NCI-H2196 treated with DMSO at 0.1 percent for 48 hours (cell line): Measurements from ENCODE around the gene SRRT.

Experiments
- DNase-seq: peaks from one replicate; lab custom pipeline; 2025; ENCODE audit not compliant: unreplicated experiment; lab: John Stamatoyannopoulos, UW

Gene SRRT, protein sequence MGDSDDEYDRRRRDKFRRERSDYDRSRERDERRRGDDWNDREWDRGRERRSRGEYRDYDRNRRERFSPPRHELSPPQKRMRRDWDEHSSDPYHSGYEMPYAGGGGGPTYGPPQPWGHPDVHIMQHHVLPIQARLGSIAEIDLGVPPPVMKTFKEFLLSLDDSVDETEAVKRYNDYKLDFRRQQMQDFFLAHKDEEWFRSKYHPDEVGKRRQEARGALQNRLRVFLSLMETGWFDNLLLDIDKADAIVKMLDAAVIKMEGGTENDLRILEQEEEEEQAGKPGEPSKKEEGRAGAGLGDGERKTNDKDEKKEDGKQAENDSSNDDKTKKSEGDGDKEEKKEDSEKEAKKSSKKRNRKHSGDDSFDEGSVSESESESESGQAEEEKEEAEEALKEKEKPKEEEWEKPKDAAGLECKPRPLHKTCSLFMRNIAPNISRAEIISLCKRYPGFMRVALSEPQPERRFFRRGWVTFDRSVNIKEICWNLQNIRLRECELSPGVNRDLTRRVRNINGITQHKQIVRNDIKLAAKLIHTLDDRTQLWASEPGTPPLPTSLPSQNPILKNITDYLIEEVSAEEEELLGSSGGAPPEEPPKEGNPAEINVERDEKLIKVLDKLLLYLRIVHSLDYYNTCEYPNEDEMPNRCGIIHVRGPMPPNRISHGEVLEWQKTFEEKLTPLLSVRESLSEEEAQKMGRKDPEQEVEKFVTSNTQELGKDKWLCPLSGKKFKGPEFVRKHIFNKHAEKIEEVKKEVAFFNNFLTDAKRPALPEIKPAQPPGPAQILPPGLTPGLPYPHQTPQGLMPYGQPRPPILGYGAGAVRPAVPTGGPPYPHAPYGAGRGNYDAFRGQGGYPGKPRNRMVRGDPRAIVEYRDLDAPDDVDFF

DNA sequence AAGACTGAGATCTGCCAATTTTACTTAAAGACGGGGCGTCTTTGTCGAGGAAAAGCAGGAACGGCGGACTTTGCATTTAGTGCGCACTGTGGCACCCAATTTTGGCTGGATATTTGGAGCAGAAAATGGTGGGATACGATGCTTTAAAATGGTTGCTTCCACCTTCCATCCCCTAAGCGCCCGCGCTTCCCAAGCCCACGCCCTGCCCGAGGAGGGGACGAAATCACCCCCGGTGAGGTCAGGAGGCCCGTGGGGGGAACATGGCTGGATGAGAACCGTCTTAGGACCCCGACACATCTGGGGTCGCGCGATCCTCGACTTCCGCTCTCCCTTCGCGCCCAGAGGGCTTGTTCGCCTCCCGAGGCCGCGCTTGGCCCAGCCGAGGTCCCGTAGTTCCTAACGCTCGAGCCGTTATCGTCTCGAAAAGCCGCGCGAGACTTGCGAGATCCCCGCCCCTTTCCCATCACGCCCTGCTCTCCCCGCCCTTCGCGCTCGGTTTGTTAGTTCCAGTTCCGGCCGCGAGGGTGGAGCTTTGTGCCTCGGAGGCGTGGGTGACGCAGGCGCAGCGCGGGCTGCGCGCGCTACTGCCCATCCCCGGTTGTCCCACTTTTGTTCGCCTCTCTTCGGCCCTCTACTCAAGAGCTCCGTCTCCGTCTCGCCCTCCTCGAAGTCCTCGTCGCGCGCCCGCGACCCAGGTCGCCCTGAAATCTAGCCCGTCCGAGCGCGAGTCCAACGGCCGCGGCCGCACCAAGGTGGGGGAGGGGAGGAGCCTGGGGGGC is at the start of gene SRRT:
TSS of gene SRRT (plus strand) at position 527 of the 779 bp plus-strand sequence. CDS start 488 bp downstream, outside the sequence.
- peak; percentile 94 for DNase-seq

DNA sequence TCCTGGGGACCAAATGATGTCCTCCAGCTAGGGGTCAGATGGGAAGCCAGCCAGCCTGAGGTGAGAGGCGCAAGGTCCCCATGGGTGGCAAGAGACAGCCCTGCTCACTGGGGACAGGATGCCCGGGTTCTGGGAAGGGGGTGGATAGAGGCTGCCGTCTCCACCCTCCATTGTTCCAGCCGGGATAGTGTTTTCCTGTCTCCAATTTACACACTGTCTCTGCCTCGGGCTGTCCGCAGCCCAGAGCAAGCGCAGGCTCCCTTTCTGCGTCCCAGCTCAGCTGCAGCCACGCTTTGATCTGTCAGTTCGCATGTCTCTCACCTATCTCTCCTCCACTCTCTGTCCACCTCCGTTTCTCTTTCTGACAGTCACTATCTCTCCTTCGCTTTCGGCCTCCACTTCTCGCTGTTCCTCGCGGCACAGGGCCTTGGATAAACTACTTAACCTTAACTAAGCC is 49.7 kb upstream of the SRRT start:
- no peak for DNase-seq

DNA sequence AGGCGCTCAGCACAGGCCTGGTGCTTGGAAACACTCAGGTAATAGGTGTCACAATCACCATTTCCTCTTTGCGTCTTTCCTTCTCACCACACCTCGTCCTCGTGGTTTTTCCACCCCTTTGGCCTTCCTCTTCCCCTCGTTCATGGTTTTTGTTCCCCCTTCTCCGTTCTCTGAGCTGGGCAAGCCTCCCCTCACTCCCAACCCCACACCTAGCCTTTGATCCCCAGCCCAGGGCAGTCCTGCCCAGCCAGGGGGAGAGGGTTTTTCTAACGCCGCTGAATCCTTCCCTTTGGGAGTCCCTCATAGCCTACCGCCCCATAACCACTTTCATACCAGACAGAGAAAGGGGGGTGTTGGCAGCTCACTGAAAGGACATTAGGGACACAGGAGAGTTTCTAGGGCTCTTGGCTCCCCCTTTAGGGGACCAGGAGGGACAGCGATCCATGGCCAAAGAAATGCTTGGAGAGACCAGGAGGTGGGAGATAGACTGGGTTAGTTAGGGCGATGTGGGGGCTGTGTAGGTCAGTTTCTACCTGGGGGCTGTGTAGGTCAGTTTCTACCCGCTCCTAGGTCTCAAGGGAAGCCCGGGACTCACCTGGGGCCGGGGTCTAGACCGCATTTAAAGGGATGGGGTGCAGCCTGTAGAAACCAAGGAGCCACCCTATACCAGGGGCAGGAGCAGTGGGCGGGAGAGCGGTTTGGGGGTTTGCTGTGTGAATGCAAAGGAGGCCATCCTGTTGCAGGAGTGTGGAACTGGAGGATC is 49.0 kb upstream of the SRRT start:
- peak; percentile 29 for DNase-seq

DNA sequence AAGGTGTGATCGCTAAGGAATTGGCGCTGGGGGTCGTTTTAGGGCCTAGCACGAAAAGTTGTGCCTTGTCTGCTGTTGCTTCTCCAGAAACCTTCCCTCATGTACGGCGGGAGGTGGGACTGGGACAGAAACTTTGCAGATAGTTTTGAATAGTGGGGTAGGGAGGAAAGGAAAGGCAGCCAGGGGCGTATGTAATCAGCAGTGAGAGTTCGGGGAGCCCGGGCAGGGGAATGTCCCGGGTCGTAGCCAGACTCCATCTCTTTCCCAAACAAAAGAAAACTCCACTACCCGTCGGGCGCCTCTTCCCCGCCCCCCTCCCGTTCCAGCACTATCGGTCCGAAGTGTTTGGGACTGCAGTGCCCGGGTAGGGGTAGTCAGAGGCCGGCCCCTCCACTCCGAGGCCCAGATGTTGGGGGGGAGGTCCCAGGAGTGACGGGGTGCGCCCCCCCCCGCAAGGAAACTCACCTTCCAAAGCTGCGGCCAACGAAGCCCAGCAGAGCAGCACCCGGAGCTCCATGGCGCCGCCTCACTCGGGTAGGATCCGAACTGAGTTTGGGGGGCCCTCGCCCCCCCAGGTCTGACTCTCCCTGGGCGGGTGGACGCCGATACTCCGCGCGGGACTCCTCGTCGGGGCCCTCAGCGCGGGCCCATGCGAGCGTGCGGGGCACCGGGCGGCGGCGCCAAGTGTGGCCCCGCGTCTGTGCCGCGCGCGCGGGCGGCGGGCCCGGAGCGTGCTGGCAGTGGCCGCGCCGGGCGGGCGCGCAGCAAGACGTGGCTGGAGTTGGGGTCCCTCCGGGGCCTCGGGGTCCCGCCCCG is 48.2 kb upstream of the SRRT start:
- no peak for DNase-seq

DNA sequence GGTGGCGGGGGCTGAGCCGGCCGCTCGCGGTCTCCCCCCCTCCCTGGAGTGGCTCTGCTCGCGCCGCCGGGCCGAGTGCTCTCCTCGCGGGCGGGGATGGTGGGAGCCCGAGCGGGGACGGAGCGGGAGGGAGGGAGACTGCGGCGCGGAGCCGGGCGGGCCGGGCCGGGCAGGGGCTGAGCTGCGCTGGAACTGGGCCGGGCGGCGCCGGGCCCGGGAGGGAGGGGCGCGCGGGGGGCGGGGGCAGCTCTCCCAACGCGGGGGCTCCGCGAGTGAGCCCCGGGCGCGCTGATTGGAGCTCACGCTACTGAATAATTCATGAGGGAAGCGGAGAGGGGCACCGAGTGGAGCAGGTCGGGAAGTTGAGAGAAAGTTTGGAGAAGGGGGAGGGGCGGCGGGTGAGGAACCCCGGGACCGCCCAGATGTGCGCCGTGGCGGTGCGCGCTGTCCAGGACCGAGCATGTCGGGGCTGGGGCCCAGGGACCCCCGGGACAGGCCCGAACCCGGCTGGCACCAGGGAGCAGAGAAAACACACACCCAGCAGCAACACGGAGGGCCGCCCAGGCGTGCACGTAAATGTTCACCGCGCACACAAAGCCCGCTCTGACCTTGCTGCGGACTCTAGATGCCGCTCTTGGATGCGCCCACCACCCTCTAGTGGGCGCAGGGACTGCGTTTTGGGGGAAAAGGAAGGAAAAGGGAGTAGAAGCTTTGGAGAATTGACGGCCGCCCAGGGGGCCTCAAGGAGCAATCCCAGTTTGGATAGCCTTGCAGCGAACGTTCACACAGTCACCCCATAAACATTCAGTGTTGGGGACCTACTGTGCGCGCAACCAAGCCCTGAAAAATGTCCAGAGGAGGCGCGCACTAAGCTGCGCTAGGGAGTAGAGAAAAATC is 47.3 kb upstream of the SRRT start, which contains the start of gene EPHB4:
TSS of gene EPHB4 (minus strand) at position 194 of the 897 bp plus-strand sequence. CDS start 493 bp downstream, outside the sequence.
- peak; percentile 25 for DNase-seq

DNA sequence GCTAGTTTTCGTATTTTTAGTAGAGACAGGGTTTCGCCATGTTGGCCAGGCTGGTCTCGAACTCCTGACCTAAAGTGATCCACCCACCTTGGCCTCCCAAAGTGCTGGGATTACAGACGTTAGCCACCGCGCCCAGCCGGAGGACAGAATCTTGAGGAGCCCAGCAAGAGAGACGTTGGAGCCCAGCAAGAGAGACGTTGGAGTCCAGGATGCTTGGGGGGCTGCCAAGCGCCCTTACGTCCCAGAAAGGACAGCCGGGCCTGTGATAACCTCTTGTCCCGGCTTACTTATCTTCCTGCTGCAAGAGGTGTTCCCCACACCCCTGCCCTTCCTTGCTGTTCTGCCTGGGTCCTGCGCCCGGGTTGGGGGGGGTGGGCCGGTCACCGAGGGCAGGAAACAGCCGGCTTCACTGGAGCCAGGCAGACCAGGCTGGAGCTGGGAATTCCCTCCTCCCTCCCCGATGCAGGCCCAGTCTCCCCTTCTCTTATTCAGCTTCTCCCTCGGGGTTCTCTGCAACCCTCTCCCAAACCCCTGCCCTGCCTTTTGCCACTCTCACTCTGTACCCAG is 45.7 kb upstream of the SRRT start:
- no peak for DNase-seq

DNA sequence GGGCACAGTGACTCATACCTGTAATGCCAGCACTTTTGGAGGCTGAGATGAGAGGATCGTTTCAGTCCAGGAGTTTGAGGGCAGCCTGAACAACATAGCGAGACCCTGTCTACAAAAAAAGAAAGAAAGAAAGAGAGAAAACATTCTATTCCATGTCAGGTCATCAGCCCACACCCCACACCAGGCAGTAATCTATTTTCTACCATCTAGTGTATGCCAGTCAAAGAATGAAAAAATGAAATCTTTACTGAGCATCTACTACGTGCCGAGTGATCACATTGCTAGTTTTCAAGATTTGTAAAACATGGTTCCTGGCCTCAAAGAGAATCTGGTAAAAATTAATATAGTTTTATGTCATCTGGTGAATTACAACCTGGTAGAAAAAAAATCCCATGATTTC is 44.5 kb upstream of the SRRT start:
- no peak for DNase-seq

DNA sequence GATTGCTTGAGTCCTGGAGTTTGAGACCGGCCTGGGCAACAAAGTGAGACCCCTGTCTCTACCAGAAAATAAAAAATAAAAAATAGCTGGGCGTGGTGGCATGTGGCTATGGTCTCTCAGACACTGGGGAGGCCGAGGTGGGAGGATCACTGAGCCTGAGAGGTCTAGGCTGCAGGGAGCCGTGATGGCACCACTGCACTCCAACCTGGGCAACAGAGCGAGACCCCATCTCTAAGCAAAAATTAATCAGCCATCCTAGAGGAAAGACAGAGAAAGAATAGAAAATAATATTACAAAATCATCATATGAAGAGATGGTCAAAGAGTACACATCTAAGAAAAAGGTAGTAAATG is 42.6 kb upstream of the SRRT start:
- DNase-seq = no peak

DNA sequence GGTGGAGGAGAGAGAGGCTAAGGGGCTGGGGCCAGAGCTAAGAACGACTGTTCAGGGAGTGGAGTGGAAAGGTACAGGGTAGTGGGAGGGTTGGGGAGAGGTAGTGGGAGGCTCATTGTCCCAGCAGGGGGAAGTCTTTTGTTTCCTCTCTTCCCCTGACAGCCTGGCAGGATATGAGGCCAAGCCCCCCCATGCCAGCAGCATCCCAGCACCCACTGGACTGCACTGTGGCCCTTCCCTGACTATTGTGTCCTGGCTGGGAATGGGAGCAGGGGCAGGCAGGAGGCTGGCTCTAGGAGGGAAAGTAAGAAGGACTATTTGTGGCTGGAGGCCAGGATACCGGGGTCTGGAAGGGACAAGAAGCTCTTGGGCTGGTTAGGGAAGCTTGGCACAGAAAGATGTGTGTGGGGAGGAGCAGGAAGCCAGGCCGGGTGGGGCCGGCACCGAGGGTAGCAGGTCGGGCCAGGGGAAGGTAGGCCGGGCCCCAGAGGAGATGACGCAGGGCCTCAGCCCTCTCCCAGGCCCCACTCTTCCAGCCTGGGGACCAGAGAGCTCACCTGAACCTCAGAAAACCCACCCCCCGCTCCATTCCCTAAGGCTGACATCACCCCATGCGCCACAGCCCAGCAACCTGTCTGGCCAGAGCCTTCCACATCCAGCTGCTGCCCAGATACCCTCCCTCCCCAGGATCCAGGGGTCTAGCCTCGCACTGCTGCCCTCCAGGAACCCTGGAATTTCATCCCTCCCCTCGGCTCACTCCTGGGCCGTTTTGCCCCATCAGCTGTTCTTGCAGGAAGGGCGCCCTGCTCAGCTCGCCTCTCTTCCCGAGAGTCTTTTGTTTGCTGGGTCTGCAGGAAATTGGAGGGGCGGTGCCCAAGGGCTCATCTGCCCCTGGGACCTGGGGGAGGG is 38.7 kb upstream of the SRRT start:
- DNase-seq = peak; percentile 17

DNA sequence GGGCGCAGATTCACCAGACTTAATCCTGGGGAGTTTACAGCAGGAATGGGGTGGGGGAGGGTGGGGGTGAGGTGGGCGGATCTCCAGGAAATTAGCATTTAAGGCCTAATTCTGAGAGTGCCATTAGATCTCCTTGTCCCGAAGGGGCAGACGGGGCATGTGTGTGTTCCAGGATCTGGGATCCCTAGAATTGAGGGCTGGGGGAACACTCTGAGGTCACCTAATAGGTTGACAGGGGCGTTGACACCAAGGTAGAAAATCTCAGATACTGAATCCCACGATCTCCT is 38.1 kb upstream of the SRRT start:
- DNase-seq = no peak

DNA sequence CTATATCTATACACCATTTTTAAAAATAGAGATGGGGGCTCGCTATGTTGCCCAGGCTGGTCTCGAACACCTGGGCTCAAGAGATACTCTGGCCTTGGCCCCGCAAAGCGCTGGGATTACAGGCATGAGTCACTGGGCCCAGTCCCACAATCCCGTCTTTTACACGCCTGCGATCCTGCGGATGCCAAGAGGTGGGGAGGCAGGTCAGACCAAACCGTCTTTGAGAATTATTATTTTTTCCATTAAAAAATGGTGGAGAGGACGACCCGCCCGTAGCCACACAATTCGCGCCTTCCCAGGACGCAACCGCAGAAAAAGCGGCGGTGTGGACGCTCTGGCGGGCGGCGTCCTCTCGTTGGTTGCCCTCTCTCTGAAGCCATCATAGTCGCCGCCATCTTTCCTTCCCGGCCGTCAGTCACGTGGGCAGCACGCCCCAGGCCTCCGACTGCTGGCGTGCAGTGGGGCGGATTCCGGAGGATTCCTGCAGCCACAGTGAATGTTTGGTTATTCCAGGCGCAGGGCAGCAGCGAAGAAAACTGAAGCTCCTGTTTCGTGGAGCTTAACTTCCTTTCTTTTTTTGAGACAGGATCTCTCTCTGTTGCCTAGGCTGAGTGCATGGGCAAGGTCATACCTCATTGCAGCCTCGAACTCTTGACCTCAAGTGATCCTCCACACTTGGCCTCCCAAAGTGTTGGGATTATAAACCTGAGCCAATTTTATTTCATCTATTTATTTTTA is 37.6 kb upstream of the SRRT start:
- peak; percentile 88 for DNase-seq

DNA sequence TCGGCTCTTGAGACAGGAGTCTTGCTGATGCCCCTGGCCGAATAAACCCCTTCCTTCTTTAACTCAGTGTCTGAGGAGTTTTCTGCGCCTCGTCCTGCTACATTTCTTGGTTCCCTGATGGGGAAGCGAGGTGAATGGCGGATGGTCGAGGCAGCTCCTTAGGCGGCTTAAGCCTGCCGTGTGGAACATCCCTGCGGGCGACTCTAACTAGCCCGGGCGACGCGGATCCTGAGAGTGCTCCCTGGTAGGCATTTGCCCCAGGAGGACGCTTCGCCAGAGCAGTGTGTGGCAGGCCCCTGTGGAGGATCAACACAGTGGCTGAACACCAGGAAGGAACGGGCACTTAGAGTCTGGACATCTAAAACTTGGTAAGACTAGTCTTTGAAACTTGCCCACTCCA is 35.5 kb upstream of the SRRT start:
- no peak for DNase-seq

DNA sequence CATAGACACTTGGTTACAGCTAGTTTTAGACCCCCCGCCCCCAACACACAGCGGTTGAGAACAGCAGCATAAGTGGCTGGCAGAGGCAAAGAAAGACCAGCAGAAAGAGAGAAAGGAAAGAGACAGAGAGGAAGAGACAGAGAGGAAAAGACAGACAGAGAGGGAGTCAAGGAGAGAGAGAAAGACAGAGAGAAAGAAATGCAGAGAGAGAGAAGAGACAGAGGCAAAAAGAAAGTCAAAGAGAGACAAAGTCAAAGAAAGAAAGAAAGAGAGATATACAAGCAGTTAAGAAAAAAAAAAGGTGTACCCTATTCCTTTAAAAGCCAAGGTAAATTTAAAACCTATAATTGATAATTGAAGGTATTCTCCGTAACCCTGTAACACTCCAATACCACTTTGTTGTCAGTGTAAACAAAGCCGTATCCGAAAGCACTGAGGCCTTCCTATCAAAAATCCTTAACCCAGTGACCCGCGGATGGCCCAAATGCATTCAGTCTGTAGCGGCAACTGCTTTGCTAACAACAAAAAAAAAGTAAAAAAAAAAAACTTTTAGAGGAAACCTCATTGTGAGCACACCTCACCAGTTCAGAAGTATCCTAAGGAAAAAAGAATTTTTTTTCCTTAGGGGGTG is 34.3 kb upstream of the SRRT start:
- DNase-seq = no peak

DNA sequence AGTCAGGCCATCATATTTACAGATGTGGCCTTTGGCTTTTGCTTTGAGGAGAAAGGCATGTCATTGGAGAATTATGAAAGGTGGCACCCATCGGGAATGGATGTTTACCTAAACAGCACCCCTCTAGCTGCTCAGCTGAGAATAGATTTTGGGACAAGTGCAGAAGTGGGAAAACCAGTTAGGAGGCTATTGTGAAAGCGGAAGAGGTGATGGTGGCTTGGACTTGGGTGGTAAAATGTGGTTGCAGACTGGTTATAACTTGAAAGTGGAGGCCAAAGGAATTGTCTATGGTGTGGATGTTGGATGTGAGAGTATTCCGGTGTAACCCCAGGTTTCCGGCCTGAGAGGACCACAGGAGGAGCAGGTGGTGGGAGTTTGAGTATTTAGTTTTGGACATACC is 27.5 kb upstream of the SRRT start:
- DNase-seq = no peak

DNA sequence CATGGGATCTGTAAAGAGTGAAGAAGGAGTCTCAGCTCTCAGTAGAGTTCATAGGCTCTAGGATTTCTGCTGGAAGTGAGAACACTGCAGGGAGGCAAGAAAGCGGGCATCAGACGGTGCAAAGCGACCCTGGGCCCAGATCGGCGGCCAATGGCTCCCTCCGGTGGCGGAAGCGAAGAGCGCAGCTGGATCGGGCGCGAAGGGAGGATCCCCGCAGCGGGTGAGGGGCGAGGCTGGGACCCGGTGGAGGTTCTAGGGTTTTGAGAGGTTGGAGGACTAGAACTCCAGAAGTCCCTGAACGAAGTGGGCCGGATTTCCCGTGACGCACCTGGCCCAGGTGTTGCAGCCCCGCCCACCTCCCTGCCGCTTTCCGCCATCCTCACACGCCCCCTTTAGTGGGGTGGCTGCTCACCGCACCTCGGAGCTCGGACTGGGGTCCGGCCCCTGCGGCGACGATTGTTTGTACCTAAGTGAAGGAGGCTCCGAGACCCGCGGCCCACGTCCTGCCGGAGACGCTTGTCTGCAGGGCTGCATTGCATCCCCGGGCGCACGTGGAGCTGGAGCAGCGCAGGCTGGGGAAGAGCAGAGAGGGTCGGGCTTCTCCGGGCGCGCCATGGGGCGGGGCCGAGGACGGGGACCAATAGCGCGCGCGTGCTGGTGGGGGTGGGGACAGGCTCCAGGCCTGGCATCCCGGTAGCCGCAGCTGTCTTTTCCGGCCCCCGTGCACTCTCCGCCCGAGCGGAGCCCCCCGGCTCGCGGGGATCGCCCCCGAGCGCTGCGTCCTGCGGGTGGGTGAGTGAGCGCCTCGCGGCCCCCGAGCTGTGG is 22.6 kb upstream of the SRRT start, which contains the start of gene SLC12A9:
TSS of gene SLC12A9 (plus strand) at position 666 of the 825 bp plus-strand sequence. CDS start 1,485 bp downstream, outside the sequence.
- DNase-seq = peak; percentile 76
